Kidney epithelial cell (primary cell): ENCODE results near the gene OPRD1. TPM values are rescaled to one million over a fixed set of nuclear protein-coding genes. Genes with fewer than 3 reads are reported as not detected.

Experiments
- DNase-seq: peaks from one replicate; pipeline ENCODE4 v3.0.0-alpha.2; 2010; ENCODE audit warnings: low read depth
- H3K27me3 ChIP-seq: 2 replicates; pipeline ENCODE4 v1.6.0; 2011; ENCODE audit warnings: low read length; ENCODE audit not compliant: control insufficient read depth, insufficient read depth
- H3K36me3 ChIP-seq: 2 replicates; pipeline ENCODE4 v1.5.1; 2011; ENCODE audit warnings: low read length; ENCODE audit not compliant: control insufficient read depth, insufficient read depth
- H3K4me3 ChIP-seq: 2 replicates; pipeline ENCODE4 v1.5.1; 2011; ENCODE audit warnings: low read depth, mild to moderate bottlenecking, control low read depth, low read length
- CTCF ChIP-seq: IDR thresholded peaks from 2 replicates; pipeline ENCODE4 v1.5.1; 2011; ENCODE audit warnings: mild to moderate bottlenecking, moderate library complexity, low read length, control low read depth, inconsistent platforms; ENCODE audit not compliant: insufficient read depth, poor library complexity, severe bottlenecking
- total RNA-seq: library from RNA; depleted of rRNA; stranded (reverse); fragments of >200 nt; gene quantifications from 2 replicates; pipeline ENCODE4 v1.2.3, GENCODE V29; 2015

OPRD1 gene
- total RNA-seq, 1 donor from 2014 or later: 0.21 TPM

GRCh38 chr1:28803662-28804061 lies 8.3 kb upstream of the OPRD1 start:
- no peaks in the 10 kb centered on the region for H3K36me3 ChIP-seq
- DNase-seq: no peak
- no peak overlapping the region for H3K4me3 ChIP-seq
- H3K27me3 ChIP-seq: no peaks in the 10 kb centered on the region
- no peak for TF ChIP-seq CTCF

GRCh38 chr1:28804071-28804470 lies 7.9 kb upstream of the OPRD1 start:
- Histone ChIP-seq H3K36me3 (no peaks in the 10 kb centered on the region), H3K4me3 (no peak overlapping the region), H3K27me3 (no peaks in the 10 kb centered on the region)
- no peak for TF ChIP-seq CTCF
- DNase-seq: no peak

GRCh38 chr1:28807046-28807445 lies 4.9 kb upstream of the OPRD1 start:
- DNase-seq: no peak
- TF ChIP-seq CTCF: no peak
- Histone ChIP-seq H3K27me3 (peaks cover 18% of the 10 kb centered on the region), H3K36me3 (no peaks in the 10 kb centered on the region), H3K4me3 (no peak overlapping the region)

DNA sequence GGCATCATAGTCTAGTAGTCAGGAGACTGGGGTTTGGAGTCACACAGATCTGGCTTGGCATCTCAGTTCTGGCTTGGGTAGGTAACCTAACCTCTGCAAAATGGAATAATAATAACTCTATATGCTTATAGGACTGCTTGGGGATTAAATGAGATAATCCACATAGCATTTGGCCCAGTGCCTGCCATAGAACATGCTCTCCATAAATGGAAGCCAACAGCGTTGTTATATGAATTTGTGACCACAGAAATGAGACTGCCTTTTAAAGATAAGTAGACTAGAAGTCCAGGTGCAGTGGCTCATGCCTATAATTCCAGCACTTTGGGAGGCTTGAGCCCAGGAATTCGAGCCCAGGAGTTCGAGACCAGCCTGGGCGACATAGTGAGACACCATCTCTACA lies 4.0 kb upstream of the OPRD1 start:
- no peak for TF ChIP-seq CTCF
- H3K36me3 ChIP-seq: no peaks in the 10 kb centered on the region
- DNase-seq: no peak
- peaks cover 27% of the 10 kb centered on the region for H3K27me3 ChIP-seq
- H3K4me3 ChIP-seq: no peak overlapping the region

DNA sequence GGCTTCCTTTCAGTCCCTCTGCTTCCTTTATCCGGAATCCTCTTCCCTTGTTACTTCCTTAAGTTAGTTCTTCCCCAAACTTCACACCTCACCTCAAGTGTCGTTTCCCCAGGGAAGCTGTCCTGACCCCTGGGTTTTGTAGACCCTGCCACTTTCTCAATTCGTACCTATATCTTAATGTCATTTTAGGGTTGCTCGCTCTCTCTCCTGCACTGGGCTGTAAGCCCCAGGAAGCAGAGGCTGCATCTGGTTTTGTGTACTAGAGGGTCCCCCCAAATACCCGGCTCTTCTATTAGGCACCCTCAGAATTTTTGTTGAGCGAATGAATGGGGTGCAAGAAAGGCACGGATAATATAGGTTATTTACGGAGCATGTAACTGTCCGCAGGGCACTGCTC lies 603 bp upstream of the OPRD1 start:
- H3K27me3 ChIP-seq: peaks cover 53% of the 10 kb centered on the region
- no peaks in the 10 kb centered on the region for H3K36me3 ChIP-seq
- H3K4me3 ChIP-seq: no peak overlapping the region
- DNase-seq: no peak
- TF ChIP-seq CTCF: no peak

DNA sequence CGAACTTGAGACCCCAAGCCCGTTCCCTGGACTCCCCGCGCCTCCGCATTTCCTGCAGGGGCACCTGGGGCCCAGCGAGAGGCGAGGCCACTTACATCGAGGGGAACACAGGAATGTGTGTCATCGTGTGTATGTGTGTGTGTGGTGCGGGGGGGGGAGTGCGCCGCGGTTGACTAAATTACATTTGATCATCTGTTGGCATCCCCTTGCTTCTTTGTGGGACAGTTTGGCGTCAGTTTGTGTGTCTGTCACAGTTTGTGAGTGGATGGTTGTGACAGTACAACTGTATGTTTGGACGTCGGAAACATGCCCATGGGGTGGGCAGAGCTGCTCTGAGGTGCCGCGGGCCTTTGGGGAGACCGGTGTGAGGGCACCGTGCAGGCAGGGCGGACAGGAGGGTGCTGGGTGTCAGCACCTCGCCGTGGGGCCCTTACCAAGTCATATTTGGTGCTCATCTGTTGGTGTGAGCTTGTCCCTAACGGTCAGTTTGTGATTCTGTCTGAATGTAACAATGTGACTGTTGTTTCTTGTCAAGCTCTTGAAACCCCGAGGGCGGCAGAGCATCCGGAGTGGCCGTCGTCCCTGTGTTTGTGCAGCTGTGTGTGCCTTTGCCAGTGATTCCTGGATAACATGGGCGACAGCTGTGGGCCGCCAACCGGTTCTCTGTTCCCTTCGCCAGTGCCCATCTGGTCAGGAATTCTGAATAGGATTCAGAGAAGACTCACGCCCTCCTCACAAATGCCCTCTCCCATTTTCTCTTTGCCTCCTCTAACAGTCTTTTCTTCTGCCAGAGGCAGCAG lies 899 bp downstream of the OPRD1 start:
- peaks cover 64% of the 10 kb centered on the region for H3K27me3 ChIP-seq
- H3K36me3 ChIP-seq: no peaks in the 10 kb centered on the region
- H3K4me3 ChIP-seq: no peak overlapping the region
- DNase-seq: no peak
- TF ChIP-seq CTCF: no peak
